Parathyroid adenoma (tissue), 2 donors: ENCODE data around the gene AREG.

Experiments used
- H2AFZ ChIP-seq: fragments of 300-600 bp; sonication (generic); one replicate; pipeline ENCODE4 v1.7.0; 2017; ENCODE audit warnings: antibody characterized with exemption, mild to moderate bottlenecking
- H3K27ac ChIP-seq: fragments of 300-600 bp; sonication (generic); one replicate; pipeline ENCODE4 v1.7.0; 2017
- H3K27me3 ChIP-seq: fragments of 300-600 bp; sonication (generic); one replicate; pipeline ENCODE4 v1.7.0; 2017; ENCODE audit warnings: low read length; ENCODE audit not compliant: control insufficient read depth, insufficient read depth
- H3K36me3 ChIP-seq: fragments of 300-600 bp; sonication (generic); one replicate; pipeline ENCODE4 v1.7.0; 2017; ENCODE audit warnings: low read length; ENCODE audit not compliant: control insufficient read depth, insufficient read depth
- H3K4me1 ChIP-seq: fragments of 300-600 bp; sonication (generic); one replicate; pipeline ENCODE4 v1.7.0; 2017; ENCODE audit warnings: control low read depth
- H3K4me2 ChIP-seq: fragments of 300-600 bp; sonication (generic); one replicate; pipeline ENCODE4 v1.7.0; 2017; ENCODE audit warnings: low read length
- H3K4me3 ChIP-seq: fragments of 300-600 bp; sonication (generic); one replicate; pipeline ENCODE4 v1.7.0; 2017; ENCODE audit warnings: low read depth, low read length
- H3K79me2 ChIP-seq: fragments of 300-600 bp; sonication (generic); one replicate; pipeline ENCODE4 v1.7.0; 2017; ENCODE audit warnings: control low read depth
- H3K9ac ChIP-seq: fragments of 300-600 bp; sonication (generic); one replicate; pipeline ENCODE4 v1.7.0; 2017; ENCODE audit warnings: mild to moderate bottlenecking
- H3K9me3 ChIP-seq: fragments of 300-600 bp; sonication (generic); one replicate; pipeline ENCODE4 v1.7.0; 2017; ENCODE audit warnings: low read length; ENCODE audit not compliant: control insufficient read depth
- CTCF ChIP-seq: fragments of 300-600 bp; sonication (generic); IDR thresholded peaks from one replicate; pipeline ENCODE4 v1.7.0; 2017; ENCODE audit warnings: antibody characterized with exemption, mild to moderate bottlenecking
- donor health status: primary hyperparathyroidism.

AREG gene

DNA sequence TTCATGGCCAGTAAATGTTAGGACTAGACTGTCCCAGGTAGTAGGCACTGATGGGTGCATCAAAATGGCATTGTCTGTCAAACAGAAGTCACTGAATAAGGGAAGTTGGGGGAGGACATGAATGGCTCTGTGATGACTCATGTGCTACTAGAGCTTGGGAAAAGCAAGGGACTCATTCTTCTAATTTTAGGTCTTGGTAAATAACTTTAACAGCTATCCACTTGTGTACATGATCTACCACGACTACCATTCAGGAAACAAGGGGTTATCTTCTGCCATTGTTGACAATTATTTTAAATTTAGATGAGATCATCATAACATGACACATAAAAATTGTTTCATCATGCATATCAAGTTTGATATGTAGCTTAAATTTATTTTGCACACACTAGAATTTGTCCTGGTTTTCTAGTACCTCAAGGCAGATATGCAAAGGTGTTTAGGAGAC is 6.3 kb downstream of the AREG start:
- H3K4me2 ChIP-seq: no peak overlapping the region
- TF ChIP-seq CTCF: no peak
- no peak overlapping the region for H3K27ac ChIP-seq
- no peaks in the 10 kb centered on the region for H3K27me3 ChIP-seq
- H3K9ac ChIP-seq: no peak overlapping the region
- no peaks in the 10 kb centered on the region for H3K9me3 ChIP-seq
- H3K36me3 ChIP-seq: no peaks in the 10 kb centered on the region
- H3K4me3 ChIP-seq: no peak overlapping the region
- H3K4me1 ChIP-seq: no peaks in the 10 kb centered on the region
- H2AFZ ChIP-seq: no peak overlapping the region
- no peaks in the 10 kb centered on the region for H3K79me2 ChIP-seq

GRCh38 chr4:74453037-74453635 is 8.2 kb downstream of the AREG start:
- Histone ChIP-seq H3K9ac (no peak overlapping the region), H3K27me3 (no peaks in the 10 kb centered on the region), H3K79me2 (no peaks in the 10 kb centered on the region), H3K4me3 (no peak overlapping the region), H3K4me1 (no peaks in the 10 kb centered on the region), H3K27ac (no peak overlapping the region), H2AFZ (no peak overlapping the region), H3K4me2 (no peak overlapping the region), H3K36me3 (no peaks in the 10 kb centered on the region), H3K9me3 (no peaks in the 10 kb centered on the region)
- no peak for TF ChIP-seq CTCF

DNA sequence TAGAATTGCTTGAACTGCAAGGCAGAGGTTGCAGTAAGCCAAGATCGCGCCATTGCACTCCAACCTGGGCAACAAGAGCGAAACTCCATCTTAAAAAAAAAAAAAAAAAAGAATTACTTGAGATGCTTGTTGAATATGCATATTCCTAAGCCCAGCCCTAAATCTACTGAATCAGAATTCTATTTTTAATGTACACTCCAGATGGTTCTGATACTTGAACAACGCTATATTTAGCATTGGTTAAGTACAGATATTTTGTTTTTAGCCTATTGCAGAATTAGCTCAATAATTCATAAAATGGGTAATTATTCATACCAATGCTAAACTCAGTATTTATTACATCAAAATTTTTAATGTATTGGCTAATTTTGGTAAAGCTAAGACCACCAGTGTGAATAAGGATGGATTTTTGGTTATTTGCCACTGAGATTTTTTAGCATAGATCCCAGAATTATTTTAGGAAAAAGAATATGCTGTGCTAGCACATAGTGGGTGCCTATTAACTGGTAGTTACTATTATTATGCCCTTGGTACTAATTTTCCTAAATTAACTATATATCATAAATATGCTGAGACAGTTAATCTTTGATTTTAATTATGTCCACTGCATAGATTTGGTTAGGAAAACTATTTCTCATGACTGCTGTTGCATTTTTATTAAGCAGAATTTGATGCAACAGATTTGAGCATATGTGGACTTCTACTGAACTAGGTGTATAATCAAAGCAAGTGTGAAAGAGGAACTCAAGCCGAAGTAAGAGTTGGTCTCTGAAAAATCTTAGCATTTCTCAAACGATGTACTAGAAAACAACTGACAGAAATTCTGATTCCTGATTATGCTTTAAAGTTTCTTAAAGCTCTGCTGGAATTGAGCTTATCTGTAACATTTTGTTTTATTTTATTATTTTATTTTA is 9.2 kb downstream of the AREG start:
- no peak overlapping the region for H3K4me2 ChIP-seq
- no peak for TF ChIP-seq CTCF

DNA sequence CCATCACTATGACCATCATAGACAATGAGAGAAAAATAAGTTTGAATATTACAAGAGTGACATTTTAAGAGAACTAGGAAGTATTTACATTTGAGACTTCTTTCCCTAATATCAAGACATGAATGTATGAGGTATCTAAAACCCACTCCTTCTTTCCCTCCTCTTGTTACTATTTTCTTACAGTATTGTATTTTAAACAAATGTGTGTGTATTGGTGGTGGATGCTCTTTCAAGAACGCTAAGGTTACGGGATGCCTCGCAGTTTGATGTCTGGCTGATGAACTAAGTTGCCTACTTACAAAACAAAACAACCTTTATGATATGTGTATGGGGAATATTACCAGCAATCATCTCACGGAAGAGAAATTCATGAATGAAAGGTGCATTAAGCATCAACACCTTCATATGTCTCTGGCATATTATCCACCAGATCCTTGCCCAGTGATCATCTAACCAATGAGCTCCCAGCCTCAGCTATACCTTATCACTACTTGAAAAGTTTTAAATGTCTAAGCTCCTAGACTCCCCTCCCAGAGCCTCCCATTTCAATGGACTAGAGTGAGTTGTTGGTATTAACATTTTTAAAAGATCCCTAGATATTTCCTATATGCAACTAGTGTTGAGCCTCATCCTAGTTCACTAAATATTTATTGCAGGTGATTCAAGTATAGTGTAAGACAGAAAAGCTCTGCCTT is 10.6 kb downstream of the AREG start:
- H3K27me3 ChIP-seq: no peaks in the 10 kb centered on the region
- no peaks in the 10 kb centered on the region for H3K36me3 ChIP-seq

More for the DNA sequence above, 9.2 kb downstream of the AREG start:
- H3K9me3 ChIP-seq: no peaks in the 10 kb centered on the region
- no peaks in the 10 kb centered on the region for H3K27me3 ChIP-seq
- H3K36me3 ChIP-seq: no peaks in the 10 kb centered on the region
- no peak overlapping the region for H3K27ac ChIP-seq
- no peak overlapping the region for H3K4me3 ChIP-seq
- no peaks in the 10 kb centered on the region for H3K79me2 ChIP-seq
- H3K9ac ChIP-seq: no peak overlapping the region
- H3K4me1 ChIP-seq: no peaks in the 10 kb centered on the region
- H2AFZ ChIP-seq: no peak overlapping the region

More for the DNA sequence above, 10.6 kb downstream of the AREG start:
- Histone ChIP-seq H3K79me2 (no peaks in the 10 kb centered on the region), H3K9ac (no peak overlapping the region), H3K4me3 (no peak overlapping the region), H3K4me2 (no peak overlapping the region), H2AFZ (no peak overlapping the region), H3K4me1 (no peaks in the 10 kb centered on the region), H3K9me3 (no peaks in the 10 kb centered on the region), H3K27ac (no peak overlapping the region)
- TF ChIP-seq CTCF: no peak
